ENCODE results near the gene APOO. TPM values are rescaled to one million over a fixed set of nuclear protein-coding genes. Genes with fewer than 3 reads are reported as not detected.

The APOO gene
- total and polyA plus RNA-seq, 2 of the 4 experiments (the other 2 are of a cell fraction) = 9.0 to 14.2 TPM

DNA sequence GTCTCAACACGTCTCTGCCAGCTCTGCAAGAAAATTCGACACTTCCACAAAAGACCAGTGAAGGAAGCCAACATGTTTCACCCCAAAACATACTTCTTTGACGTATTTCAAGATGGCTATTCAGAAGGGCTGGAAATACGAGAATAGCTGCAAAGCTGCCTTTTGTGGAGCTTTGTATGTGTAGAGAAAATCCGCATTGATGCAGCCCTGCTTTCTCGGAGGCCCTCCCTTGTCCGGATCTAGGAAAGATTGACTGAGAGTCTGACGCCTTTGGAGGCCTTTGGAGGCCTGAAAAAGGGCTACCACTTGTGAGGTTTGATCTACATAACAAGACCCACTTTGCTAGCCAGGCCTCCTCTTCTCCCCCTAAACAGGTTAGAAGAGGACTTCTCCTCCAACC lies 112.5 kb downstream of the APOO start (continued):
- TF ChIP-seq MXI1 (IDR thresholded peaks at IDR 0.05; ENCODE audit: borderline replicate concordance, low read depth, low read length) (no peak), RFX5 (IDR thresholded peaks at IDR 0.05; ENCODE audit: low read depth, low read length) (no peak)

DNA sequence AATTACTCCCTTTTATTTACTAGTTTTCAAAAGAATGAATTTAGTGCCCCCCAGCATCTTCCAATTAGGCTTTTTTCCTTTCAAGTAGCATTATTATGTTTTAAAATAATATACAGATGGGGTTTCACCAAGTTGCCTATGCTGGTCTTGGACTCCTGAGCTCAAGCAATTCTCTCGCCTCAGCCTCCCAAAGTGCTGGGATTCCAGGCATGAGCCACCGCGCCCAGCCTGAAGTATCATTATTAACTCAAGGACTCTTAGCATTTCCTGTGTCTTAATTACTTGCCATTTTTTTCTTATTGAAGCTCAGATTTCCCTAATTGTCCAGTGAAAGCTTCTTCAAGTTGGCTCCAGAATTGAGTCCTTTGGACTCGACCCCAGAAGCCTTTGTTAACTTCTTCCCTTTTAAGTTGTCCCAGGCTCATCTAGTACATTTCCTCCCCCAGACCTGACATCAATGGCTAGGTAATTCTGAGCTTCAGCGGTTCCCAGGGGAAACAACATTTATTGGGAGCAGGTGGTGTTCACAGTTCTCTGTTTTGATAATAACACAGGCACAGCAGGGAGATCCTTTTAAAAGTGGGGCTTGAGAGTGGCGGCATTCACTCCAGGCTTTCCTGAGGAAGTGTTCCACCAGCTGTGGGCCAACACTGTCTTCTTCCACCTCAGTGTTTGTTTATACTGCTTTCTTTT lies 114.7 kb downstream of the APOO start:
- Histone ChIP-seq H3K18ac (ENCODE audit: low read depth, low read length) (no peak overlapping the region), H3K56ac (ENCODE audit: extremely low read depth, insufficient read depth, low read length) (no peak overlapping the region), H2AK9ac (replicated peaks; ENCODE audit: low read depth, low read length, poor library complexity) (no peak overlapping the region), H3K4ac (ENCODE audit: low read depth, low read length) (no peak overlapping the region), H3K9me1 (ENCODE audit: insufficient read depth, low read length) (no peaks in the 10 kb centered on the region), H3K4me3 (ENCODE audit: insufficient read depth, low read depth, low read length) (no peak overlapping the region), H3K79me1 (ENCODE audit: low read depth in 1 of 2, low read length in 2 of 2) (no peaks in the 10 kb centered on the region), H2BK5ac (ENCODE audit: low read depth, low read length, poor library complexity, severe bottlenecking) (no peak overlapping the region), H3K14ac (replicated peaks; ENCODE audit: low read depth, low read length) (no peak overlapping the region), H3K4me2 (ENCODE audit: low read depth, low read length) (no peak overlapping the region), H4K91ac (ENCODE audit: insufficient read depth, low read depth, low read length) (no peak overlapping the region), H2BK20ac (ENCODE audit: low read depth, low read length) (no peak overlapping the region), H3K27ac (ENCODE audit: insufficient read depth, low read length) (no peak overlapping the region), H2BK120ac (ENCODE audit: low read depth, low read length) (no peak overlapping the region), H3K9me3 (ENCODE audit: control insufficient read depth, insufficient read depth, low read length) (no peaks in the 10 kb centered on the region), H3K36me3 (ENCODE audit: control insufficient read depth, insufficient read depth, low read length) (no peaks in the 10 kb centered on the region), H2AFZ (replicated peaks; ENCODE audit: low read length, poor library complexity) (no peak overlapping the region), H4K5ac (ENCODE audit: low read depth, low read length) (no peak overlapping the region), H4K8ac (ENCODE audit: low read depth in 2 of 2, low read length in 2 of 2) (no peak overlapping the region), H3K9ac (ENCODE audit: low read depth, low read length) (no peak overlapping the region), H3K4me1 (ENCODE audit: control insufficient read depth, insufficient read depth, low read length) (no peaks in the 10 kb centered on the region), H3K23ac (ENCODE audit: low read depth, low read length) (no peak overlapping the region), H3K27me3 (ENCODE audit: control insufficient read depth, insufficient read depth, low read length) (peaks cover 2% of the 10 kb centered on the region; the same call in 1 of the 2 replicates), H4K20me1 (ENCODE audit: insufficient read depth, low read length) (no peaks in the 10 kb centered on the region), H2AK5ac (ENCODE audit: low read depth, low read length) (no peak overlapping the region), H2BK15ac (ENCODE audit: low read depth, low read length) (no peak overlapping the region)
- TF ChIP-seq, protein P1, sequence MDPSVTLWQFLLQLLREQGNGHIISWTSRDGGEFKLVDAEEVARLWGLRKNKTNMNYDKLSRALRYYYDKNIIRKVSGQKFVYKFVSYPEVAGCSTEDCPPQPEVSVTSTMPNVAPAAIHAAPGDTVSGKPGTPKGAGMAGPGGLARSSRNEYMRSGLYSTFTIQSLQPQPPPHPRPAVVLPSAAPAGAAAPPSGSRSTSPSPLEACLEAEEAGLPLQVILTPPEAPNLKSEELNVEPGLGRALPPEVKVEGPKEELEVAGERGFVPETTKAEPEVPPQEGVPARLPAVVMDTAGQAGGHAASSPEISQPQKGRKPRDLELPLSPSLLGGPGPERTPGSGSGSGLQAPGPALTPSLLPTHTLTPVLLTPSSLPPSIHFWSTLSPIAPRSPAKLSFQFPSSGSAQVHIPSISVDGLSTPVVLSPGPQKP (IDR thresholded peaks at IDR 0.05; ENCODE audit: borderline replicate concordance, low read depth, low read length) = no peak
- no peak for TF ChIP-seq MXI1 (IDR thresholded peaks at IDR 0.05; ENCODE audit: borderline replicate concordance, low read depth, low read length)
- TF ChIP-seq RCOR1 (IDR thresholded peaks at IDR 0.05; ENCODE audit: insufficient replicate concordance, low read length) = no peak
- dilution Hi-C loops (cut with HindIII; ENCODE audit: low sequenced_read_pairs, unreplicated experiment) = no loop called here
- CTCF ChIA-PET = no interaction called here
- intact Hi-C loops (cut with micrococcal nuclease) = no loop called here
- WGBS, 2 experiments (ENCODE audit: extremely low coverage in 2 of 2, insufficient read length in 1 of 2) = no CpG with 5 or more reads among the region's 6 CpGs
- in situ Hi-C loops (cut with MboI; ENCODE audit: low sequenced_read_pairs) = no loop called here
- no peak for DNase-seq
- POLR2A ChIA-PET (ENCODE audit: unreplicated experiment) = interaction anchor here (0.5 kb wide), 1 partner anchor 17 kb away, joined by 4 read pairs; no protein-coding TSS in a partner anchor
- no peak for ATAC-seq (ENCODE audit: low read depth)
- no TSS peak for BruUV-seq (replicated peaks)
